HFF-Myc (cell line): ENCODE results near the gene TSHZ3.

Source experiments
- DNase-seq: peaks from one replicate; pipeline ENCODE4 v3.0.0-alpha.2; 2011; ENCODE audit warnings: low read depth; ENCODE audit errors: extremely low read depth
- H3K4me3 ChIP-seq: replicated peaks from 2 replicates; pipeline ENCODE4 v1.5.1; 2011; ENCODE audit warnings: low read depth, mild to moderate bottlenecking, control low read depth, low read length
- TF ChIP-seq, protein P1 (sequence below): IDR thresholded peaks from 2 replicates; pipeline ENCODE4 v1.5.1; 2012; ENCODE audit warnings: mild to moderate bottlenecking, low read depth, low read length, control low read depth; ENCODE audit errors: missing control alignments

The TSHZ3 gene

DNA sequence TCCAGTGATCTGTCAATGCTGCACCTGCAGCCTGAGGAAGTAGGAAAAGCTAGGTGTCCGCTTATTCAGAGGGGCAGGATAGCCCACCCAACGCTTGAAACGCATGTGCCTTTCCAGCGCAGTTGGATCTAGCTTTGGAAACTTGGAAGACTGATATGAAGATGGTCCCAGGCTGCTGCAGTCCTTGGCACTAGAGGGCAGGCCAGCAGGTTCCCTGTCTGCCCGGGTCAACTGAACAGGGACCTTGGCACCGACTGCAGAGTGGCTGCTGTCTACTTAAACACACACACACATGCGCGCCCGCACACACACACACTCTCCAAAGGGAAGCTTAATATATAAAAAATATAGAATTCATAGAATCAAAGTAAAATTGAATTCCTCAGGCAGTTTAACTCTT lies 100.0 kb downstream of the TSHZ3 start:
- no peak for DNase-seq
- H3K4me3 ChIP-seq = no peak overlapping the region
- TF ChIP-seq, protein P1, sequence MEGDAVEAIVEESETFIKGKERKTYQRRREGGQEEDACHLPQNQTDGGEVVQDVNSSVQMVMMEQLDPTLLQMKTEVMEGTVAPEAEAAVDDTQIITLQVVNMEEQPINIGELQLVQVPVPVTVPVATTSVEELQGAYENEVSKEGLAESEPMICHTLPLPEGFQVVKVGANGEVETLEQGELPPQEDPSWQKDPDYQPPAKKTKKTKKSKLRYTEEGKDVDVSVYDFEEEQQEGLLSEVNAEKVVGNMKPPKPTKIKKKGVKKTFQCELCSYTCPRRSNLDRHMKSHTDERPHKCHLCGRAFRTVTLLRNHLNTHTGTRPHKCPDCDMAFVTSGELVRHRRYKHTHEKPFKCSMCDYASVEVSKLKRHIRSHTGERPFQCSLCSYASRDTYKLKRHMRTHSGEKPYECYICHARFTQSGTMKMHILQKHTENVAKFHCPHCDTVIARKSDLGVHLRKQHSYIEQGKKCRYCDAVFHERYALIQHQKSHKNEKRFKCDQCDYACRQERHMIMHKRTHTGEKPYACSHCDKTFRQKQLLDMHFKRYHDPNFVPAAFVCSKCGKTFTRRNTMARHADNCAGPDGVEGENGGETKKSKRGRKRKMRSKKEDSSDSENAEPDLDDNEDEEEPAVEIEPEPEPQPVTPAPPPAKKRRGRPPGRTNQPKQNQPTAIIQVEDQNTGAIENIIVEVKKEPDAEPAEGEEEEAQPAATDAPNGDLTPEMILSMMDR = peak; percentile 2

DNA sequence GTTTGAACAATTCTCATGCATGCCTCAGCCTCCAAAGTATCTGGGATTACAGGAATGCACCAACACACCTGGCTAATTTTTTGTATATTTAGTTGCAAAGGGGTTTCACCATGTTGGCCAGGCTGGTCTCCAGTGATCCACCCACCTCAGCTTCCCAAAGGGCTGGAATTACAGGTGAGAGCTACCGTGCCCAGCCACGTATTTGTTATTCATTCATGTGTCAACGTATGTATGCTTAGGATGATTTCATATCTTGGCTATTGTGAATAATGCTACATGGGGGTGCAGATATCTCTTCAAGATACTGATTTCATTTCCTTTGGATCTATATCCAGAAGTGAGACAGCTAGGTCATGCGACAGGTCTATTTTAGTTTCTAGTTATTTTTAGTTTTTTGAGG lies 113.4 kb downstream of the TSHZ3 start:
- H3K4me3 ChIP-seq = no peak overlapping the region
- no peak for DNase-seq
- TF ChIP-seq, protein P1 = no peak

DNA sequence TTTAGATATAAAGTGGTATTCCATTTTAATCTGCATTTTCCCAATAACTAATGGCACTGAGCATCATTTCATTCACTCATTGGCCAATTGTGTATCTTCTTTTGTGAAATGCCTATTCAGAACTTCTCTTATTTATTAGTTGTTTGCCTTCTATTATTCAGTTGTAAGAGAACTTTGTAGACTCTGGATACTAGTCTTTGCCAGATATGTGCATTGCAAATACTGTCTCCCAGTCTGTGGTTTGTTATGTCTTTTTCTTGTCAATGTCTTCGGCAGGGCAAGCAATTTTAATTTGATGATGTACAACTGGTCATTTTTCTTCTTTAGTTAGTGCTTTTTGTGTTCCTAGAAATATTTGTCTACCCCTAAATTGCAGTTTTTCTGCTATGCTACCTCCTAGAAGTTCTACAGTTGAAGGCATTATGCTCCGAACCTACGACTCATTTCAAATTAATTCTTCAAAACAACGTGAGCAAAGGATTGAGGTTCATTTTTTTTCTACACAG lies 115.9 kb downstream of the TSHZ3 start:
- TF ChIP-seq, protein P1 = no peak
- H3K4me3 ChIP-seq = no peak overlapping the region
- no peak for DNase-seq

DNA sequence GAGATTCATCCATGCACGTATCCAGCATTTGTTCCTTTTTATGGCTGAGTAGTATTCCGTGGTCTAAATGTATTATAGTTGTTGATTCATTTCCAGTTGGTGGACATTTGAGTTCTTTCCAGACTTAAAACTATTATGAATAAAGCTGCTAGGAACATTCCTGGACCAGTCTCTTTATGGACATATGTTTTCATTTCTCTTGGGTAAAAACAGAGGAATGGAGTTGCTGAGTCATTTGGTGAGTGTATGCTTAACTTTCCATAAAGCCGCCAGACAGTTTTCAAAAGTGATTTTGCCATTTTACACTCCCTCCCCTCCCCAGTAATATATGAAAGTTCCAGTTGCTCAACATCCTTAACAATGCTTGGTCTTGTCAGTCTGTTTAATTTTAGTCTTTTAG lies 116.4 kb downstream of the TSHZ3 start:
- TF ChIP-seq, protein P1 = no peak
- H3K4me3 ChIP-seq = no peak overlapping the region
- peak; percentile 74 for DNase-seq

DNA sequence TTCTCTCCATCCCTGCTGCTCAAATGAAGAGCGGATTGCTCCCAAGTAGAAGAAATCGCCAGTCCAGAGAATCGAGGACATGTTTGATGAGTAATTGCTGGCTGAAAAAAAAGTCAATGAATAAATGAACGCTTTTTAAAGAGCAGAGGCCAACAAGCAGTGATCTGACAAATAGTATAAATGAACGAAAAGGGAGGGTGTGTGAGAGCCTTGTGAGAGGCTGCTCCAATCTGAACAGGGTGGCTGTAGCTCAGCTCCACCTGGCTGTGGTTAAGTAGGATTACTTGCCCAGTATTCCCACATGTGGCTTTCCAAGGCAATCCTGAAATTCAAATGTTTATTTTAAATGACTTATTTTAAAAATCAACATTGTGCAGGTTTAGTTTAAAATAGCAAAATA lies 117.1 kb downstream of the TSHZ3 start:
- DNase-seq = peak; percentile 51
- H3K4me3 ChIP-seq = no peak overlapping the region
- TF ChIP-seq, protein P1 = peak; percentile 21

DNA sequence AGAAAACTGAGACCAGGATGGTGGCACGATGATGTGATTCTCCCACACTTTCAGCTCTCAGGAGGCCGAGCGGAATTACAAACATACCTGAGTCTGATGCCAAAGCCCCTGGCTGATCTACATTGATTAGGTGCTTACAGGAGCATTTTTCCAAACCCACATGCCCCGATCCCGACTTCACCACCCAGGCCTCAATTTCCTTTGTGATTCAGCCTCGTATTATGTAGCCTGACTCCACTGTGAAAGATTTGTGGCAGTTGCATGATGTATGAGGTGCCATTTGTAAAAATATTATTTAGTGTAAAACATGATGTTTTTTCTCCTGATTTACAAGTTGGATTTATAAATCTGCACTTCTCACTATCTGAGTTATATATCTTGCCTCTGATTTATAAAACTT lies 118.0 kb downstream of the TSHZ3 start:
- H3K4me3 ChIP-seq = no peak overlapping the region
- no peak for DNase-seq
- TF ChIP-seq, protein P1 = no peak
